B cell (primary cell): ENCODE measurements around the gene CHAC1.

ENCODE experiments used
- CTCF ChIP-seq: fragments of 200-600 bp; IDR thresholded peaks from one replicate; pipeline ENCODE4 v1.8.0; 2022; ENCODE audit warnings: antibody characterized with exemption, mild to moderate bottlenecking
- EZH2 ChIP-seq: IDR thresholded peaks from 2 replicates; pipeline ENCODE4 v1.6.1; 2012; ENCODE audit warnings: borderline replicate concordance, low read depth, mild to moderate bottlenecking, moderate library complexity, low read length; ENCODE audit not compliant: insufficient read depth, poor library complexity, severe bottlenecking

GRCh38 chr15:40957041-40957555, 3.8 kb downstream of the CHAC1 start:
- no peak for TF ChIP-seq CTCF
- no peak for TF ChIP-seq EZH2
